AG09319 (cell line): ENCODE measurements around the gene GSKIP.

Source experiments
- DNase-seq: peaks from one replicate; pipeline ENCODE4 v3.0.0-alpha.2; 2010; ENCODE audit warnings: low read depth; ENCODE audit errors: extremely low read depth
- CTCF ChIP-seq: IDR thresholded peaks from 2 replicates; pipeline ENCODE4 v1.5.1; 2011; ENCODE audit warnings: low read depth, mild to moderate bottlenecking, inconsistent platforms, low read length, moderate library complexity

GSKIP gene, protein sequence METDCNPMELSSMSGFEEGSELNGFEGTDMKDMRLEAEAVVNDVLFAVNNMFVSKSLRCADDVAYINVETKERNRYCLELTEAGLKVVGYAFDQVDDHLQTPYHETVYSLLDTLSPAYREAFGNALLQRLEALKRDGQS

GRCh38 chr14:96362965-96363750 is at the start of gene GSKIP, which contains the start of gene ATG2B:
Gene GSKIP, plus strand, starts transcription at chr14:96363526. Its CDS starts 18,722 bp downstream, at chr14:96382248.
Gene ATG2B, minus strand, starts transcription at chr14:96363341. Its CDS starts 365 bp downstream, at chr14:96362976.
- peak; percentile 67 for DNase-seq
- no peak for TF ChIP-seq CTCF

GRCh38 chr14:96316087-96316486 is 47.2 kb upstream of the GSKIP start:
- no peak for DNase-seq
- TF ChIP-seq CTCF: no peak

DNA sequence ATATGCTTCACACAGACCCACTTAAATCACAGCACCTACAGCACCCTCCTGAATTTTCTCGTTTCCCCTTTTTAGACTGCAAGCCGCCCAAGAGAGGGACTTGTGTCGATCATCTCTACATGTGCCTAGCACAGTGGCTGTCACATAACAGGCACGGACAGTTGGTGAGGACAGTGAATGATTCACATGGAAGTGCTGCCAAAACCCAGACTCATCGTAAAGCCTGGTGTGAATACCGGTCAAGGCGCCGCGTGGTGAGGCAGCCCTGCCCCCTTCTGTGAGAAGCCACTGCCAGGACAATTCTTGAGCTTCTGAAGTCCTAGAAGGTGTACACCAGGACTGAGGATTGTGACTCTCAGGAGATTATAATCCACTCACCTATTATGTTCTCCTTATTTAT is 44.5 kb upstream of the GSKIP start:
- TF ChIP-seq CTCF: no peak
- no peak for DNase-seq

GRCh38 chr14:96320605-96321004 is 42.7 kb upstream of the GSKIP start:
- TF ChIP-seq CTCF: no peak
- DNase-seq: no peak

DNA sequence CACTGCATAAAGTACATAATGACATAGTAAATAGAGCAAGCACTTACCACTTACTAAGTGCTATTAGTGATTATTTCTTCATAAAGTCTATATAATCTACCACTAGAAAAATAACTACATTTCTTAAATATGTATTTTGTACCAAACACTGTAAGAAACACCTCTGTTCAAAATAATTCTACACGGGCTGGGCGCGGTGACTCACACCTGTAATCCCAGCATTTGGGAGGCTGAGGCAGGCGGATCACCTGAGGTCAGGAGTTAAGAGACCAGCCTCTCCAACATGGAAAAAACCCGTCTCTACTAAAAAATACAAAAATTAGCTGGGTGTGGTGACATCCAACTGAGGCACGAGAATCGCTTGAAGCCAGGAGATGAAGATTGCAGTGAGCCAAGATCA is 39.1 kb upstream of the GSKIP start:
- no peak for DNase-seq
- no peak for TF ChIP-seq CTCF

- DNase-seq: no peak
- no peak for TF ChIP-seq CTCF
Observed at GRCh38 chr14:96338551-96338950, 24.8 kb upstream of the GSKIP start.

GRCh38 chr14:96341323-96341722 is 22.0 kb upstream of the GSKIP start:
- no peak for TF ChIP-seq CTCF

More at GRCh38 chr14:96341323-96341722, 22.0 kb upstream of the GSKIP start:
- no peak for DNase-seq
